K562 (cell line): Measurements from ENCODE around the gene LCE1F. TPM values are rescaled to one million over a fixed set of nuclear protein-coding genes. Genes with fewer than 3 reads are reported as not detected.

Source experiments
- ATAC-seq: fragments of 200-7000 bp; cut with Tn5 transposase; 3 replicates; pipeline ENCODE4 v1.9.1; 2020; ENCODE audit warnings: moderate library complexity
- BruUV-seq: library from RNA; stranded (reverse); fragments of 400-500 nt; replicated peaks from 2 replicates; lab custom pipeline; 2021; lab: Mats Ljungman, UMichigan
- CTCF ChIA-PET: fragments of 300-600 bp; formaldehyde crosslinking; extraction: SDS; loops from one replicate; lab custom pipeline; 2021; ENCODE audit warnings: low intra/inter-chr PET ratio; lab: Yijun Ruan, JAX
- POLR2A ChIA-PET: fragments of 300-600, 350-650 bp; sonication (Branson Sonifier 250); formaldehyde crosslinking; extraction: SDS; loops from one replicate; lab custom pipeline; 2021; ENCODE audit warnings: antibody characterized with exemption, inconsistent platforms; lab: Yijun Ruan, JAX
- DNase-seq, 4 experiments: peaks; one replicate each; pipeline versions ENCODE4 v3.0.0 to v3.0.0-alpha.2; 2011 to 2018; ENCODE audit warnings: low spot score in 3 of 4, mixed read lengths in 3 of 4; ENCODE audit errors: extremely low read depth in 1 of 4
- FAIRE-seq: peaks from 2 replicates; lab custom pipeline; 2011; peaks lifted over from hg19 to GRCh38; lab: Jason Lieb, UNC
- H2AFZ ChIP-seq: 2 replicates; pipeline ENCODE4 v1.6.0; 2011; ENCODE audit warnings: low read depth, low read length, control low read depth, inconsistent platforms
- H3K27ac ChIP-seq: fragments of 200-600 bp; 3 replicates; pipeline ENCODE4 v1.8.0; 2011; ENCODE audit warnings: low read depth, mild to moderate bottlenecking, control low read depth, inconsistent platforms, low read length, moderate library complexity, mixed read lengths; ENCODE audit errors: extremely low read depth
- H3K27me3 ChIP-seq, 2 experiments: fragments of 300-600 bp in 1 of 2; 2 replicates in 1 of 2; 3 replicates in 1 of 2; pipeline versions ENCODE4 v1.6.0 to v1.8.0; 2011; ENCODE audit warnings: inconsistent platforms in 2 of 2, low read length in 2 of 2, mild to moderate bottlenecking in 1 of 2, mixed read lengths in 1 of 2, moderate library complexity in 1 of 2; ENCODE audit not compliant: control insufficient read depth in 2 of 2, insufficient read depth in 2 of 2
- H3K36me3 ChIP-seq: fragments of 300-600 bp; 3 replicates; pipeline ENCODE4 v1.8.0; 2011; ENCODE audit warnings: mild to moderate bottlenecking, low read length, inconsistent platforms; ENCODE audit not compliant: control insufficient read depth, insufficient read depth
- H3K4me1 ChIP-seq, 2 experiments: fragments of 200-600 bp in 1 of 2; replicated peaks in 1 of 2; 2 replicates in 1 of 2; 3 replicates in 1 of 2; pipeline versions ENCODE4 v1.5.1 to v1.8.0; 2011; ENCODE audit warnings: inconsistent platforms in 2 of 2, low read length in 2 of 2, mild to moderate bottlenecking in 1 of 2, mixed read lengths in 1 of 2, moderate library complexity in 1 of 2; ENCODE audit not compliant: control insufficient read depth in 2 of 2, insufficient read depth in 2 of 2
- H3K4me2 ChIP-seq: 2 replicates; pipeline ENCODE4 v1.6.1; 2011; ENCODE audit warnings: low read length, control low read depth, inconsistent platforms, mixed read lengths; ENCODE audit not compliant: insufficient read depth
- H3K4me3 ChIP-seq: fragments of 200-600 bp; sonication (generic), shearing (Covaris generic); 2 replicates; pipeline ENCODE4 v1.5.1; 2016; ENCODE audit warnings: control low read depth, inconsistent platforms
- H3K79me2 ChIP-seq: fragments of 200-600 bp; 3 replicates; pipeline ENCODE4 v1.8.0; 2011; ENCODE audit warnings: low read length, inconsistent platforms; ENCODE audit not compliant: control insufficient read depth, insufficient read depth
- H3K9ac ChIP-seq, 2 experiments: 2 replicates each; pipeline versions ENCODE4 v1.6.0 to v1.6.1; 2011; ENCODE audit warnings: low read depth in 2 of 2, low read length in 2 of 2, control low read depth in 1 of 2, inconsistent platforms in 1 of 2, mild to moderate bottlenecking in 1 of 2, mixed read lengths in 1 of 2; ENCODE audit not compliant: insufficient read depth in 1 of 2
- H3K9me1 ChIP-seq: one replicate; pipeline ENCODE4 v1.6.0; 2011; ENCODE audit warnings: inconsistent platforms, mild to moderate bottlenecking, low read length, moderate library complexity; ENCODE audit not compliant: control insufficient read depth, insufficient read depth
- H3K9me3 ChIP-seq: replicated peaks from 2 replicates; pipeline ENCODE4 v1.5.1; 2011; ENCODE audit warnings: low read depth, low read length, inconsistent platforms; ENCODE audit not compliant: control insufficient read depth, insufficient read depth
- H4K20me1 ChIP-seq: replicated peaks from 2 replicates; pipeline ENCODE4 v1.6.1; 2011; ENCODE audit warnings: low read length, inconsistent platforms, mixed read lengths; ENCODE audit not compliant: control insufficient read depth, insufficient read depth
- BACH1 ChIP-seq: fragments of 200-800 bp; sonication (Bioruptor generic); IDR thresholded peaks from 2 replicates; pipeline ENCODE4 v1.6.1; 2016; ENCODE audit warnings: missing genetic modification characterization, missing compliant biosample characterization
- BCL6 ChIP-seq: fragments of 250-450 bp; sonication (Bioruptor Pico); IDR thresholded peaks from 2 replicates; pipeline ENCODE4 v1.4.0; 2020
- BRF1 ChIP-seq: IDR thresholded peaks from 3 replicates; pipeline ENCODE4 v1.6.1; 2011; ENCODE audit warnings: borderline replicate concordance, mild to moderate bottlenecking; ENCODE audit not compliant: insufficient read length; ENCODE audit errors: extremely low read depth
- CHD1 ChIP-seq: fragments of 200-600 bp; sonication (generic); IDR thresholded peaks from one replicate; pipeline ENCODE4 v1.6.1; 2012; ENCODE audit warnings: mild to moderate bottlenecking, moderate library complexity, low read length, inconsistent platforms
- FOXA3 ChIP-seq, 2 experiments: fragments of 450-650 bp in 1 of 2; sonication (generic) in 1 of 2; formaldehyde crosslinking; IDR thresholded peaks in 1 of 2; conservative IDR thresholded peaks in 1 of 2; 2 replicates each; pipeline versions ENCODE4 v1.4.0 to v1.8.0; 2020 to 2022; ENCODE audit warnings: mild to moderate bottlenecking in 2 of 2, missing genetic modification reagents in 1 of 2
- KAT8 ChIP-seq: fragments of 450-650 bp; IDR thresholded peaks from 2 replicates; pipeline ENCODE4 v1.6.1; 2016; ENCODE audit warnings: low read depth, mild to moderate bottlenecking
- POLR2AphosphoS2 ChIP-seq: IDR thresholded peaks from 2 replicates; pipeline ENCODE4 v1.6.1; 2012; ENCODE audit warnings: low read length, improper control_type of control experiment
- PRMT5 ChIP-seq: sonication (generic); formaldehyde crosslinking; IDR thresholded peaks from 2 replicates; pipeline ENCODE4 v1.5.0; 2020; ENCODE audit warnings: missing genetic modification reagents
- RUNX1 ChIP-seq: sonication (generic); IDR thresholded peaks from 2 replicates; pipeline ENCODE4 v1.6.1; 2016; ENCODE audit warnings: antibody characterized with exemption, low read depth
- TBL1XR1 ChIP-seq, 2 experiments: IDR thresholded peaks; 2 replicates each; pipeline ENCODE4 v1.6.1; 2012; ENCODE audit warnings: improper control_type of control experiment in 2 of 2, low read length in 2 of 2, mild to moderate bottlenecking in 1 of 2
- TCF7L2 ChIP-seq: fragments of 150-350 bp; IDR thresholded peaks from 2 replicates; pipeline ENCODE4 v1.6.1; 2016; ENCODE audit warnings: low read depth, mild to moderate bottlenecking, low read length, moderate library complexity
- ZBED1 ChIP-seq: IDR thresholded peaks from 2 replicates; pipeline ENCODE4 v1.6.1; 2014
- ZFP30 ChIP-seq: fragments of 250-450 bp; sonication (Bioruptor Pico); IDR thresholded peaks from 2 replicates; pipeline ENCODE4 v1.8.0; 2022; ENCODE audit warnings: moderate library complexity, mild to moderate bottlenecking, inconsistent platforms, borderline replicate concordance
- ZNF3 ChIP-seq: fragments of 250-450 bp; sonication (Bioruptor Pico); IDR thresholded peaks from 2 replicates; pipeline ENCODE4 v1.5.0; 2021; ENCODE audit warnings: mild to moderate bottlenecking, moderate library complexity
- ZNF583 ChIP-seq: fragments of 250-450 bp; sonication (Bioruptor Pico); IDR thresholded peaks from 2 replicates; pipeline ENCODE4 v1.4.0; 2020
- ZNF778 ChIP-seq: fragments of 450-650 bp; formaldehyde crosslinking; IDR thresholded peaks from 2 replicates; pipeline ENCODE4 v1.4.0; 2020; ENCODE audit warnings: mild to moderate bottlenecking, moderate library complexity
- WGBS: fragments of 100-300 bp; shearing (Covaris generic); methylation state at CpG from one replicate; pipeline ENCODE4 v1.1.6; 2016; ENCODE audit warnings: low coverage, mixed read lengths; ENCODE audit not compliant: insufficient coverage; ENCODE audit errors: missing lambda C conversion rate; 5-methylcytosine and 5-hydroxymethylcytosine counted together
- in situ Hi-C: fragments of 300-500 bp; cut with MboI; formaldehyde crosslinking; loops from 4 replicates; pipeline ENCODE4 v1.15.0; 2018; ENCODE audit warnings: inconsistent platforms, mixed read lengths
- intact Hi-C: fragments of 100-400 bp; cut with micrococcal nuclease; formaldehyde crosslinking; loops from 2 replicates; pipeline ENCODE4 v1.14.2; 2022
- polyA plus RNA-seq, 8 experiments: library from polyadenylated mRNA; depleted of rRNA in 4 of 8; stranded (reverse) in 5 of 8; unstranded in 3 of 8; fragments of >200 nt; fragmentation: Nextera tagmentation in 2 of 8; fragmentation: Illumina TruSeq in 1 of 8; extraction: Ambion mirVana in 2 of 8; extraction: Trizol in 1 of 8; gene quantifications; 2 replicates each; pipeline versions ENCODE4 v1.2.1 to v1.2.3, GENCODE V29; 2011 to 2014; ENCODE audit warnings: inconsistent platforms in 1 of 8, missing spikeins in 1 of 8
- total RNA-seq, 7 experiments: library from RNA; depleted of rRNA in 6 of 7; stranded (reverse); fragments of >200 nt in 6 of 7; fragmentation: Illumina TruSeq in 2 of 7; extraction: Trizol in 2 of 7; gene quantifications; 2 replicates each; pipeline versions ENCODE4 v1.2.1 to v1.2.3, GENCODE V29; 2011 to 2021; ENCODE audit warnings: low replicate concordance in 1 of 7
- TF ChIP-seq, protein P1 (sequence below): sonication (generic); formaldehyde crosslinking; IDR thresholded peaks from 2 replicates; pipeline ENCODE4 v1.8.1; 2023; ENCODE audit warnings: mild to moderate bottlenecking, missing genetic modification reagents

The LCE1F gene
- total and polyA plus RNA-seq, 9 of the 15 experiments (the other 6 are each of a cell fraction or from before 2014, with no cell fraction given): not detected

DNA sequence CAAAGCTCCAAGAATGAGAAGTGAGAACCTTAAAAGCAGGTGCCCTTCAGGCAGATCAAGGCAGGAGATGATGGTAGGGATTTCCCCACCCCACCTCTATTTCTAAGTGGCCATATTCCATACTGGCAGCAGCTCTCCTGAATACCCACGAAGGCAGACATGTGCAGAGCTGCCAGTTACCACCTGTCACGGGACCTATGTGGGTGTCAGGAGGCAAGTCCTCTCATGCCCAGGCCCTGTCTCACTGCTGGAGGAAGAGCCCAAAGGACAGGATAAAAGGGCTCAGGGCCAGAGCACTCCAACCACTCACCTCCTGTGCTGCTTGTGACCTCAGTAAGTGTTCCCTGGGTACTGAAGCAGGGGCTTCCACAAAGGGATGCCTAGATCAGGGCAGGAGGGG, 36.1 kb downstream of the LCE1F start:
- Histone ChIP-seq H3K79me2 (no peaks in the 10 kb centered on the region), H3K9me3 (no peaks in the 10 kb centered on the region), H3K4me2 (no peak overlapping the region), H3K9ac (no peak overlapping the region), H3K27me3 (no peaks in the 10 kb centered on the region), H2AFZ (no peak overlapping the region)
- no peak for FAIRE-seq
- ATAC-seq: no peak
- TF ChIP-seq ZNF778 (CRISPR knock-in tag) (no peak), FOXA3 (CRISPR knock-in tag; conservative IDR thresholded peaks at IDR 0.05 in 1 of 2, IDR thresholded peaks at IDR 0.05 in 1 of 2) (no peak), TCF7L2 (no peak), ZNF3 (CRISPR knock-in tag) (no peak), PRMT5 (CRISPR knock-in tag) (no peak), BRF1 (no peak)
- TF ChIP-seq, all 486 proteins: peak for 0
- Histone ChIP-seq H3K36me3 (no peaks in the 10 kb centered on the region), H3K27ac (no peak overlapping the region), H3K4me1 (no peaks in the 10 kb centered on the region), H3K9me1 (no peaks in the 10 kb centered on the region), H3K4me3 (no peak overlapping the region), H4K20me1 (no peaks in the 10 kb centered on the region)
- in situ Hi-C loops: no loop called here
- WGBS: 5% methylated on average over 2 of the region's 2 CpGs
- no peak for DNase-seq
- ChIA-PET CTCF (no interaction called here), POLR2A (no interaction called here)
- no TSS peak for BruUV-seq
- intact Hi-C loops: no loop called here

DNA sequence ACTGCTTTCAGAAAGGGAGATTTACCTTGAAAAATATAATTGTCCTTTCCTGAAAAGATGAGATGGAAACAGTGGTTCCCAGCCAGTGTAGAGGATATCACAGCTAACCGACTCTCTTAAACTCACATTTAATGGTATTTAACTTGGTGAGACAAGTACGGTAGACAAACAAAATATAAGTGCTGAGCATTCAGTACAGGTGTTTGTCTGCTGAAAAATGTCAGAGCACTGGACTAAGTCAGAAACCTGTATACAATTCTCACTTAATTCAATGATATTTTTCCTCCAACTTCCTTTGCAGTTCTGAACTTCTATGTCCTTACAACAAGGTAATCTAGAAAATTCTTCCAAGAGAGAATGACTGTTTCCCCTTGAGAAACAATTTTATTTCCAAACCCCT, 36.7 kb downstream of the LCE1F start, which contains the start of gene LCE1B:
Gene LCE1B (plus strand): TSS at position 301 of the 400 bp plus-strand sequence. CDS start 476 bp downstream, outside the sequence.
- in situ Hi-C loops: no loop called here
- Histone ChIP-seq H3K27me3 (no peaks in the 10 kb centered on the region), H3K79me2 (no peaks in the 10 kb centered on the region), H3K36me3 (no peaks in the 10 kb centered on the region), H3K4me2 (no peak within 1 kb of the TSS), H3K9me1 (no peaks in the 10 kb centered on the region), H3K9me3 (no peaks in the 10 kb centered on the region), H3K9ac (no peak within 1 kb of the TSS), H2AFZ (no peak within 1 kb of the TSS), H4K20me1 (no peaks in the 10 kb centered on the region), H3K4me1 (no peaks in the 10 kb centered on the region), H3K27ac (no peak within 1 kb of the TSS), H3K4me3 (no peak within 1 kb of the TSS)
- POLR2A ChIA-PET: no interaction called here
- ATAC-seq: no peak
- 0% methylated on average over 2 of the region's 2 CpGs for WGBS
- no TSS peak for BruUV-seq
- FAIRE-seq: no peak
- intact Hi-C loops: no loop called here
- DNase-seq: no peak
- CTCF ChIA-PET: no interaction called here
- TF ChIP-seq ZFP30 (no peak), POLR2AphosphoS2 (no peak), BACH1 (no peak), KAT8 (no peak), TCF7L2 (no peak), TBL1XR1 (IDR thresholded peaks at IDR 0.05; ENCODE audit: low read length in 2 of 2) (no peak), CHD1 (no peak), BCL6 (CRISPR knock-in tag) (no peak), ZNF583 (CRISPR knock-in tag) (no peak), ZBED1 (no peak), RUNX1 (no peak)
- TF ChIP-seq, protein P1, sequence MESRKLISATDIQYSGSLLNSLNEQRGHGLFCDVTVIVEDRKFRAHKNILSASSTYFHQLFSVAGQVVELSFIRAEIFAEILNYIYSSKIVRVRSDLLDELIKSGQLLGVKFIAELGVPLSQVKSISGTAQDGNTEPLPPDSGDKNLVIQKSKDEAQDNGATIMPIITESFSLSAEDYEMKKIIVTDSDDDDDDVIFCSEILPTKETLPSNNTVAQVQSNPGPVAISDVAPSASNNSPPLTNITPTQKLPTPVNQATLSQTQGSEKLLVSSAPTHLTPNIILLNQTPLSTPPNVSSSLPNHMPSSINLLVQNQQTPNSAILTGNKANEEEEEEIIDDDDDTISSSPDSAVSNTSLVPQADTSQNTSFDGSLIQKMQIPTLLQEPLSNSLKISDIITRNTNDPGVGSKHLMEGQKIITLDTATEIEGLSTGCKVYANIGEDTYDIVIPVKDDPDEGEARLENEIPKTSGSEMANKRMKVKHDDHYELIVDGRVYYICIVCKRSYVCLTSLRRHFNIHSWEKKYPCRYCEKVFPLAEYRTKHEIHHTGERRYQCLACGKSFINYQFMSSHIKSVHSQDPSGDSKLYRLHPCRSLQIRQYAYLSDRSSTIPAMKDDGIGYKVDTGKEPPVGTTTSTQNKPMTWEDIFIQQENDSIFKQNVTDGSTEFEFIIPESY (CRISPR knock-in tag): no peak
